Kidney (tissue), 14 donors: Measurements from ENCODE around the gene TCF4. TPM values are rescaled to one million over a fixed set of nuclear protein-coding genes. Genes with fewer than 3 reads are reported as not detected.

Experiments used
- DNase-seq, 5 donors: peaks; one replicate each; pipeline ENCODE4 v3.0.0-alpha.2; 2013 to 2020
- FAIRE-seq: peaks from 2 replicates; lab custom pipeline; 2012; peaks lifted over from hg19 to GRCh38; lab: Jason Lieb, UNC
- H3K27ac ChIP-seq, 2 donors: one replicate each; pipeline ENCODE4 v1.7.0; 2013; ENCODE audit warnings: low read depth in 2 of 2, low read length in 2 of 2, inconsistent platforms in 1 of 2
- H3K27me3 ChIP-seq: one replicate; pipeline ENCODE4 v1.7.1; 2013; ENCODE audit warnings: low read length, inconsistent platforms; ENCODE audit not compliant: control insufficient read depth, insufficient read depth
- H3K36me3 ChIP-seq, 3 donors: one replicate each; pipeline versions ENCODE4 v1.7.0 to v1.7.1; 2013; ENCODE audit warnings: low read length in 3 of 3, control low read depth in 1 of 3, inconsistent platforms in 1 of 3; ENCODE audit not compliant: insufficient read depth in 3 of 3, control insufficient read depth in 2 of 3
- H3K4me1 ChIP-seq, 3 donors: one replicate each; pipeline versions ENCODE4 v1.7.0 to v1.7.1; 2013; ENCODE audit warnings: low read length in 3 of 3, inconsistent platforms in 1 of 3, low read depth in 1 of 3; ENCODE audit not compliant: control insufficient read depth in 2 of 3, insufficient read depth in 2 of 3
- H3K4me3 ChIP-seq, 3 donors: one replicate each; pipeline versions ENCODE4 v1.7.0 to v1.8.1; 2013; ENCODE audit warnings: low read length in 3 of 3, control low read depth in 1 of 3, inconsistent platforms in 1 of 3
- H3K9ac ChIP-seq, 3 donors: one replicate each; pipeline versions ENCODE4 v1.7.0 to v1.7.1; 2013; ENCODE audit warnings: low read length in 3 of 3, control low read depth in 1 of 3, inconsistent platforms in 1 of 3
- H3K9me3 ChIP-seq, 3 donors: one replicate each; pipeline versions ENCODE4 v1.7.0 to v1.7.1; 2013; ENCODE audit warnings: low read length in 3 of 3, control low read depth in 1 of 3, inconsistent platforms in 1 of 3; ENCODE audit not compliant: control insufficient read depth in 2 of 3, insufficient read depth in 1 of 3
- intact Hi-C: fragments of 100-400 bp; cut with DNase I; formaldehyde crosslinking; loops from one replicate; pipeline ENCODE4 v1.11.1; 2022
- polyA plus RNA-seq: library from polyadenylated mRNA; stranded (reverse); fragments of 350-450 nt; fragmentation: Illumina TruSeq; extraction: RNeasy Lipid Tissue Mini Kit (QIAGEN cat#74804); gene quantifications from one replicate; pipeline ENCODE4 v1.2.3, GENCODE V29; 2014; ENCODE audit warnings: low read depth, low replicate concordance; ENCODE audit not compliant: insufficient read depth
- total RNA-seq: library from RNA; stranded (reverse); fragmentation: NEBNext Ultra II Directional; extraction: Animal tissue kit (Norgen Biotek cat#: 25700); gene quantifications from one replicate; pipeline ENCODE4 v1.2.1, GENCODE V29; 2021
- TF ChIP-seq, protein P1 (sequence below): IDR thresholded peaks from 3 replicates; pipeline ENCODE4 v1.5.1; 2012; ENCODE audit warnings: mild to moderate bottlenecking, moderate library complexity, borderline replicate concordance; ENCODE audit not compliant: insufficient read depth; ENCODE audit errors: extremely low read depth
- donor health status: control.
- donor health status: control.
- donor health status: control.
- donor health status: control.
- donor health status: control.
- donor health status: DM: yes; HTN: yes; CAD: no.
- donor health status: Normal renal cell carcinoma (clear cell type).

The TCF4 gene
- total and polyA plus RNA-seq, 2 donors from 2014 or later, result 4.4 to 60.3 TPM

DNA sequence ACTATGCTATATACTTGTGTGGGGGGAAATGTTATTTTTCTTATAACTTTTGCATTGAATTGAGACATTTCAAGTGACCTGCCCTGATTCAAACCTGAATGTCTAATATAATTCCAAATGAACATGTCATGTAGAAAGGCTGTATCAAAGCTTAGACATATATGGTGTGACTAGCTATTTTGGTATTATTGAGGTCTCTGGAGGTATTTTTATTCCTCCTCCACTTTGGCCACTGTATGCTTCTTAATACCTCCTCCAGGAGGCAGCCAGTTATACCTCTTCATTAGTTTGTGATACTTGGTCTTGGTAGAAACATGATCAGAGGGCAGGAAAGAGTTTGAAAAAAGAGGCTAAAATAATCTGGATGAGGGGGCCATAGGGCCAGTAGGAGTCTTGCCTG is 217.1 kb downstream of the TCF4 start:
- Histone ChIP-seq H3K4me1 (no peaks in the 10 kb centered on the region), H3K4me3 (no peak overlapping the region), H3K27ac (no peak overlapping the region), H3K9ac (no peak overlapping the region), H3K36me3 (no peaks in the 10 kb centered on the region), H3K9me3 (no peaks in the 10 kb centered on the region), H3K27me3 (no peaks in the 10 kb centered on the region)
- TF ChIP-seq, protein P1, sequence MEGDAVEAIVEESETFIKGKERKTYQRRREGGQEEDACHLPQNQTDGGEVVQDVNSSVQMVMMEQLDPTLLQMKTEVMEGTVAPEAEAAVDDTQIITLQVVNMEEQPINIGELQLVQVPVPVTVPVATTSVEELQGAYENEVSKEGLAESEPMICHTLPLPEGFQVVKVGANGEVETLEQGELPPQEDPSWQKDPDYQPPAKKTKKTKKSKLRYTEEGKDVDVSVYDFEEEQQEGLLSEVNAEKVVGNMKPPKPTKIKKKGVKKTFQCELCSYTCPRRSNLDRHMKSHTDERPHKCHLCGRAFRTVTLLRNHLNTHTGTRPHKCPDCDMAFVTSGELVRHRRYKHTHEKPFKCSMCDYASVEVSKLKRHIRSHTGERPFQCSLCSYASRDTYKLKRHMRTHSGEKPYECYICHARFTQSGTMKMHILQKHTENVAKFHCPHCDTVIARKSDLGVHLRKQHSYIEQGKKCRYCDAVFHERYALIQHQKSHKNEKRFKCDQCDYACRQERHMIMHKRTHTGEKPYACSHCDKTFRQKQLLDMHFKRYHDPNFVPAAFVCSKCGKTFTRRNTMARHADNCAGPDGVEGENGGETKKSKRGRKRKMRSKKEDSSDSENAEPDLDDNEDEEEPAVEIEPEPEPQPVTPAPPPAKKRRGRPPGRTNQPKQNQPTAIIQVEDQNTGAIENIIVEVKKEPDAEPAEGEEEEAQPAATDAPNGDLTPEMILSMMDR, result no peak
- FAIRE-seq (no peak), DNase-seq (no peak)
- intact Hi-C loops, result no loop called here

- Histone ChIP-seq H3K27me3 (no peaks in the 10 kb centered on the region), H3K4me1 (no peaks in the 10 kb centered on the region), H3K9me3 (no peaks in the 10 kb centered on the region), H3K9ac (no peak overlapping the region), H3K36me3 (no peaks in the 10 kb centered on the region), H3K4me3 (no peak overlapping the region), H3K27ac (no peak overlapping the region)
- intact Hi-C loops, result no loop called here
- DNase-seq, result no peak
- TF ChIP-seq, protein P1, result no peak
- no peak for FAIRE-seq
Measured at GRCh38 chr18:55369346-55369745, 218.6 kb downstream of the TCF4 start.

DNA sequence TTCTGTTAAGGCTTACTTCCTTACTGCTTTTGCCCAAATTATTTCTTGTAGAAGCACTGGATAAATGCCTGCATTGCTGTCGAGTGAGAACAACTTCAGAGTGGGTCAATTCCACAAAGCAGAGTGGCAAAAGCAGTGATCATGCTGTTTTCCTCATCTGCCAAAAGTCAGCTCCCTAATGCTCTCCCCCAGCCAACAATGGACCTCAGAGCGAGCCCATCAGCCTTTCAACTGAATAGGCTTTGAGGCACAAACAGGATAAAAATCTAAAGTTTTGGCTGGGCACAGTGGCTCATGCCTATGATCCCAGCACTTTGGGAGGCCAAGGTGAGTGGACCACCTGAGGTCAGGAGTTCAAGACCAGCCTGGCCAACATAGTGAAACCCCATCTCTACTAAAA is 222.7 kb downstream of the TCF4 start:
- intact Hi-C loops, result no loop called here
- Histone ChIP-seq H3K36me3 (no peaks in the 10 kb centered on the region), H3K9me3 (no peaks in the 10 kb centered on the region), H3K27me3 (no peaks in the 10 kb centered on the region), H3K27ac (no peak overlapping the region), H3K4me1 (no peaks in the 10 kb centered on the region), H3K4me3 (no peak overlapping the region), H3K9ac (no peak overlapping the region)
- DNase-seq, result no peak
- no peak for FAIRE-seq
- TF ChIP-seq, protein P1, result no peak

- H3K36me3 ChIP-seq, result no peaks in the 10 kb centered on the region
- H3K27ac ChIP-seq, result no peak overlapping the region
- intact Hi-C loops, result no loop called here
- H3K9ac ChIP-seq, result no peak overlapping the region
- TF ChIP-seq, protein P1, result no peak
- FAIRE-seq, result no peak
- no peaks in the 10 kb centered on the region for H3K9me3 ChIP-seq
- H3K4me1 ChIP-seq, result no peaks in the 10 kb centered on the region
- no peak overlapping the region for H3K4me3 ChIP-seq
- no peaks in the 10 kb centered on the region for H3K27me3 ChIP-seq
- no peak for DNase-seq
Measured at GRCh38 chr18:55362303-55362702, 225.7 kb downstream of the TCF4 start.
